Stomach (tissue), 9 donors: ENCODE data around the gene NISCH. TPM values are rescaled to one million over a fixed set of nuclear protein-coding genes. Genes with fewer than 3 reads are reported as not detected.
A peak's percentile ranks its signal among the peaks of the same experiment; 100 is the strongest.

ENCODE experiments used
- DNase-seq, 2 donors: peaks; one replicate each; pipeline versions ENCODE4 v3.0.0 to v3.0.0-alpha.2; 2013 to 2019
- H3K27ac ChIP-seq, 5 donors: fragments of 200-600 bp in 4 of 5; sonication (generic) in 4 of 5; one replicate each; pipeline ENCODE4 v1.5.1; 2013 to 2019; ENCODE audit warnings: mild to moderate bottlenecking in 1 of 5, moderate library complexity in 1 of 5
- H3K27me3 ChIP-seq, 3 donors: fragments of 200-600 bp; sonication (generic); one replicate each; pipeline ENCODE4 v1.5.1; 2017 to 2019; ENCODE audit warnings: mixed run types in 1 of 3
- H3K36me3 ChIP-seq, 4 donors: fragments of 200-600 bp; sonication (generic); 1 replicate in 3 of 4; 2 replicates in 1 of 4; pipeline ENCODE4 v1.5.1; 2016 to 2019
- H3K4me1 ChIP-seq, 4 donors: fragments of 200-600 bp; sonication (generic); one replicate each; pipeline ENCODE4 v1.5.1; 2016 to 2019
- H3K4me3 ChIP-seq, 4 donors: fragments of 200-600 bp; sonication (generic) in 3 of 4; one replicate each; pipeline ENCODE4 v1.5.1; 2016 to 2019; ENCODE audit warnings: mild to moderate bottlenecking in 1 of 4
- H3K9me3 ChIP-seq, 4 donors: fragments of 200-600 bp; sonication (generic); one replicate each; pipeline ENCODE4 v1.5.1; 2016 to 2019
- EP300 ChIP-seq: sonication (generic); formaldehyde crosslinking; IDR thresholded peaks from one replicate; pipeline ENCODE4 v1.6.1; 2017; ENCODE audit warnings: antibody characterized with exemption
- POLR2A ChIP-seq, 4 donors: fragments of 450-650 bp; IDR thresholded peaks; one replicate each; pipeline ENCODE4 v1.6.1; 2016; ENCODE audit warnings: antibody characterized with exemption in 4 of 4, control low read depth in 2 of 4, mild to moderate bottlenecking in 1 of 4, moderate library complexity in 1 of 4
- POLR2AphosphoS5 ChIP-seq, 3 donors: sonication (generic); formaldehyde crosslinking; IDR thresholded peaks; one replicate each; pipeline ENCODE4 v1.6.1; 2016; ENCODE audit warnings: antibody characterized with exemption in 3 of 3
- WGBS, 5 donors: extraction: QIAGEN DNeasy Blood & Tissue Kit in 3 of 5; methylation state at CpG; one replicate each; pipeline versions ENCODE4 v1.1.5 to v1.1.7; 2013 to 2018; 5-methylcytosine and 5-hydroxymethylcytosine counted together
- intact Hi-C: fragments of 100-400 bp; cut with DNase I; formaldehyde crosslinking; loops from one replicate; pipeline ENCODE4 v1.15.1; 2023; ENCODE audit warnings: low total_unique reads
- polyA plus RNA-seq, 3 donors: library from polyadenylated mRNA; stranded (reverse); fragments of 200-250 nt; gene quantifications; one replicate each; pipeline ENCODE4 v1.2.3, GENCODE V29; 2013
- total RNA-seq, 5 donors: library from RNA; depleted of rRNA; stranded (reverse); fragments of >200 nt; gene quantifications; one replicate each; pipeline versions ENCODE4 v1.1.0 to v1.2.3, GENCODE V29; 2014 to 2016
- TF ChIP-seq, protein P1 (sequence below), 7 experiments: fragments of 450-650 bp in 4 of 7; fragments of 200-600 bp in 3 of 7; sonication (generic) in 3 of 7; IDR thresholded peaks; one replicate each; pipeline ENCODE4 v1.5.1; 2016 to 2019; ENCODE audit warnings: antibody characterized with exemption in 7 of 7, control low read depth in 2 of 7, mild to moderate bottlenecking in 1 of 7
- donor health status: healthy with polysubstance abuse.
- donor health status: Bipolar disorder and iron deficiency.
- donor health status: healthy.

Gene NISCH
- total and polyA plus RNA-seq, 8 donors: 18.3 to 456 (median 69.9) TPM

DNA sequence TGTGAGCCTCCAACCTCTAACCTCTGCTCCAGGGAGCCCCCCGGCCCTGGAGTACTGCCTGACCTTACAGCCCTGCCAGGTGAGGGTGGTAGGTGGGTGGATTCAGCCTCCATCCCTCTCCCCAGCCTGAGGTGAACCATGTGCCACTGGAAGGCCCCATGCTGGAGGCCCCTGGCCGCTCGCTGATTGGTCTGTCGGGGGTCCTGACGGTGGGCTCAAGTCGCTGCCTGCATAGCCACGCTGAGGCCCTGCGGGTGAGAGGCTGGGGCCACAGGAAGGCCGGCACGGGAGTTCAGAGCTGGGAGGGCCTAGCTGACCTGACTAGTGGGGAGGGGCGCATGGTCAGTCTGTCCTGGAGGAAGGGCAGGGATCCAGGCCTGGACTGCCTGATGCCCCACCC lies 59.2 kb downstream of the NISCH start:
- Histone ChIP-seq H3K4me1 (peaks cover 0 to 10% (median 7%) of the 10 kb centered on the region in 4 donors), H3K27ac (no peak overlapping the region), H3K4me3 (no peak overlapping the region), H3K27me3 (no peaks in the 10 kb centered on the region), H3K9me3 (no peaks in the 10 kb centered on the region), H3K36me3 (peaks cover 0 to 30% (median 0%) of the 10 kb centered on the region in 4 donors)
- TF ChIP-seq POLR2AphosphoS5 (IDR thresholded peaks at IDR 0.05) (no peak), EP300 (no peak), POLR2A (IDR thresholded peaks at IDR 0.05) (no peak)
- TF ChIP-seq, protein P1, sequence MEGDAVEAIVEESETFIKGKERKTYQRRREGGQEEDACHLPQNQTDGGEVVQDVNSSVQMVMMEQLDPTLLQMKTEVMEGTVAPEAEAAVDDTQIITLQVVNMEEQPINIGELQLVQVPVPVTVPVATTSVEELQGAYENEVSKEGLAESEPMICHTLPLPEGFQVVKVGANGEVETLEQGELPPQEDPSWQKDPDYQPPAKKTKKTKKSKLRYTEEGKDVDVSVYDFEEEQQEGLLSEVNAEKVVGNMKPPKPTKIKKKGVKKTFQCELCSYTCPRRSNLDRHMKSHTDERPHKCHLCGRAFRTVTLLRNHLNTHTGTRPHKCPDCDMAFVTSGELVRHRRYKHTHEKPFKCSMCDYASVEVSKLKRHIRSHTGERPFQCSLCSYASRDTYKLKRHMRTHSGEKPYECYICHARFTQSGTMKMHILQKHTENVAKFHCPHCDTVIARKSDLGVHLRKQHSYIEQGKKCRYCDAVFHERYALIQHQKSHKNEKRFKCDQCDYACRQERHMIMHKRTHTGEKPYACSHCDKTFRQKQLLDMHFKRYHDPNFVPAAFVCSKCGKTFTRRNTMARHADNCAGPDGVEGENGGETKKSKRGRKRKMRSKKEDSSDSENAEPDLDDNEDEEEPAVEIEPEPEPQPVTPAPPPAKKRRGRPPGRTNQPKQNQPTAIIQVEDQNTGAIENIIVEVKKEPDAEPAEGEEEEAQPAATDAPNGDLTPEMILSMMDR (IDR thresholded peaks at IDR 0.05): no peak
- WGBS, 5 donors: 72 to 85% (median 78%) methylated on average over 3 to 11 of the region's 11 CpGs
- intact Hi-C loops: no loop called here
- DNase-seq: no peak

DNA sequence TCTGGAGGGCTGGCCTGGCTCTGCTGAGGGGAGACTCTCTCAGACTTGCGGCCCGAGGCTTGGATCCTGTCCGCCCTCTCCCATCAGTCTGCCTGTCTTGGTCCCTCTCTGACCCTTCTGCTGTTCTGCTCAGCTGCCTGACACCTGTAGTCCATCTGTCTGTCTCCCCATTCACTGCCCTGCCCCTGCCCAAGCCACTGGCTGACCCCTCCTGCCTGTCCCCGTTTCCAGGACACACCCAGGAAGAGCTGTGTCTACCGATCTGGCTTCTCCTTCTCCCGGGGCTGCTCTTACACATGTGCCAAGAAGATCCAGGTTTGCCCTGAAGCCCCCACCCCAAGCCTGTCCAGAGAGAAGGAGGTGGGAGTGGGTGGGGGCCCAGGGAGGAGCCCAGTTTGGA lies 59.8 kb downstream of the NISCH start:
- Histone ChIP-seq H3K9me3 (no peaks in the 10 kb centered on the region), H3K4me3 (no peak overlapping the region), H3K27ac (no peak overlapping the region), H3K4me1 (peaks cover 0 to 10% (median 7%) of the 10 kb centered on the region in 4 donors), H3K27me3 (no peaks in the 10 kb centered on the region), H3K36me3 (peaks cover 0 to 36% (median 0%) of the 10 kb centered on the region in 4 donors)
- DNase-seq: no peak
- 47 to 56% (median 50%) methylated on average over 6 of the region's 6 CpGs for WGBS, 5 donors
- TF ChIP-seq POLR2AphosphoS5 (IDR thresholded peaks at IDR 0.05) (no peak), EP300 (no peak), POLR2A (IDR thresholded peaks at IDR 0.05) (no peak)
- TF ChIP-seq, protein P1 (IDR thresholded peaks at IDR 0.05): no peak
- intact Hi-C loops: no loop called here

DNA sequence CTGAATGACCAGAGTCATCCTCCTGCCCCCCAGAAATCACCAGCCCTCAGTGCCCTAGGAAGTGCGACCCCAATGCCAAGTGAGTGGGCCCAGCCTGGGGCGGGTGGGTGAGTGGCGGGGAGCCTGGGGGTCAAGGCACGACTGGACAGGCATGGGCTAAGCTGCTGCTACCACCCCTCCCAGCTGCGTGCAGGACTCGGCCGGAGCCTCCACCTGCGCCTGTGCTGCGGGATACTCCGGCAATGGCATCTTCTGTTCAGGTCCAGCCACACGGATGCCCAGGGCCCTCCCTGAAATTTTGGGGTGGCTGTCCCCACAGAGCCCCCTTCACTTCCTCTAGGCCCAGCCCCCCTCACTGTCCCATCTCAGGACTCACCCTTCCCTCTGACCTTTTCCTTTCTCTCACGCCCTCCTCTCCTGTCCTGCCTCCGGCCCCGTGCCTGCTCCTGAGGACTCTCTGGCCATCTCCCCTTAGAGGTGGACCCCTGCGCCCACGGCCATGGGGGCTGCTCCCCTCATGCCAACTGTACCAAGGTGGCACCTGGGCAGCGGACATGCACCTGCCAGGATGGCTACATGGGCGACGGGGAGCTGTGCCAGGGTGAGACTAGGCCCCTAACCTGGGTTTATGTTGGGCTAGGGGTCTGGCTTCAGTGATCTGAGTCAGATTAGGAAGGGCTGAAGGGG lies 61.2 kb downstream of the NISCH start:
- intact Hi-C loops: no loop called here
- no peak overlapping the region for H3K4me3 ChIP-seq
- WGBS, 5 donors: 90 to 94% (median 94%) methylated on average over 16 to 19 of the region's 19 CpGs
- peaks cover 0 to 10% (median 7%) of the 10 kb centered on the region in 4 donors for H3K4me1 ChIP-seq
- DNase-seq: no peak
- no peaks in the 10 kb centered on the region for H3K9me3 ChIP-seq
- TF ChIP-seq, protein P1 (IDR thresholded peaks at IDR 0.05): no peak
- TF ChIP-seq POLR2AphosphoS5 (IDR thresholded peaks at IDR 0.05) (no peak), EP300 (no peak), POLR2A (IDR thresholded peaks at IDR 0.05) (no peak)
- no peaks in the 10 kb centered on the region for H3K27me3 ChIP-seq
- H3K36me3 ChIP-seq: peaks cover 0 to 44% (median 1%) of the 10 kb centered on the region in 4 donors
- H3K27ac ChIP-seq: no peak overlapping the region

DNA sequence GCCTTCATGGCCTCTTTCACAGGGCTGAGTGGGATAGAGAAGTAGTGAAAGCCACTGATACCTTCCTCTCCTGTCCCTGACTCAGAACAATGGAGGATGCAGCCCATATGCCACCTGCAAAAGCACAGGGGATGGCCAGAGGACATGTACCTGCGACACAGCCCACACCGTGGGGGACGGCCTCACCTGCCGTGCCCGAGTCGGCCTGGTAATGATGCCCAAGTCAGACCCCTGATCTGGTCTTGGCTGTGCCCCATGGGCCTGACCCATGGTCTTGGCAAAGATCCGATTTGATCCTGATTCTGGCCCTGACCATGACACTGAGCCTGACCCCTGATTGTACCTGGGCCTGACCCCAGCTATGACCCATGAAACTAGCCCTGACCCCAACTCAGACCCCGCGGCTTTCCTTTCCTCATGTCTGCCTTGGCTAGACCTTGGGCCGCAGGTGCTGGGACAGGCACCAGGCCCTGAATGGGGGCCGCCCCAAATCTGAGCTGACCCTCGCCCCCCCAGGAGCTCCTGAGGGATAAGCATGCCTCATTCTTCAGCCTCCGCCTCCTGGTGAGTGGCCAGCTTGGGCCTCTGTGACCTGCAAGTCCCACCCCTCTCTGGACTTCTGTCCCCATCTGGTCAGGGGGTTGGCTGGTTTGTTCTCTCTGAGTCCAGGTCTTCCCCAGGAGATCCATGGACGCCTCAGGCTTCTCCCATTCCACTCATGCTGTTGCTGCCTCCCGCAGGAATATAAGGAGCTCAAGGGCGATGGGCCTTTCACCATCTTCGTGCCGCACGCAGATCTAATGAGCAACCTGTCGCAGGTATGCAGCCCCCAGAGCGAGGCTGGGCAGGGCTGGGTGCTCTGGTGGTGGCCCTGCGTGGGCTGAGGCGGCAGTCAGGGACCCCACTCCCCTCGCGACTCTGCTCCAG lies 62.7 kb downstream of the NISCH start:
- peaks cover 0 to 49% (median 9%) of the 10 kb centered on the region in 4 donors for H3K36me3 ChIP-seq
- intact Hi-C loops: no loop called here
- TF ChIP-seq EP300 (no peak), POLR2AphosphoS5 (IDR thresholded peaks at IDR 0.05) (no peak), POLR2A (IDR thresholded peaks at IDR 0.05) (no peak)
- TF ChIP-seq, protein P1 (IDR thresholded peaks at IDR 0.05): no peak
- H3K4me1 ChIP-seq: peaks cover 0 to 10% (median 7%) of the 10 kb centered on the region in 4 donors
- no peaks in the 10 kb centered on the region for H3K9me3 ChIP-seq
- 71 to 86% (median 80%) methylated on average over 19 to 25 of the region's 25 CpGs for WGBS, 5 donors
- no peaks in the 10 kb centered on the region for H3K27me3 ChIP-seq
- no peak for DNase-seq
- H3K4me3 ChIP-seq: peak overlapping the region; percentile 28 to 51 (median 36)
- no peak overlapping the region for H3K27ac ChIP-seq
